Ectodermal cell (in vitro differentiated cells): ENCODE measurements around the gene CCDC149.

Source experiments
- H3K27ac ChIP-seq: 2 replicates; pipeline ENCODE4 v1.7.0; 2013; ENCODE audit warnings: mild to moderate bottlenecking, low read depth, low read length; ENCODE audit not compliant: insufficient read depth, poor library complexity, severe bottlenecking
- H3K27me3 ChIP-seq: 2 replicates; pipeline ENCODE4 v1.7.0; 2013; ENCODE audit warnings: mild to moderate bottlenecking, low read length; ENCODE audit not compliant: insufficient read depth, control insufficient read depth, poor library complexity, severe bottlenecking
- H3K36me3 ChIP-seq: one replicate; pipeline ENCODE4 v1.7.0; 2013; ENCODE audit warnings: low read length; ENCODE audit not compliant: control insufficient read depth, insufficient read depth
- H3K4me1 ChIP-seq: one replicate; pipeline ENCODE4 v1.7.0; 2013; ENCODE audit warnings: low read length; ENCODE audit not compliant: control insufficient read depth, insufficient read depth
- H3K4me3 ChIP-seq: 2 replicates; pipeline ENCODE4 v1.7.0; 2013; ENCODE audit warnings: low read depth, low read length, control low read depth; ENCODE audit not compliant: insufficient read depth
- H3K9me3 ChIP-seq: 2 replicates; pipeline ENCODE4 v1.7.0; 2013; ENCODE audit warnings: mild to moderate bottlenecking, low read length, moderate library complexity; ENCODE audit not compliant: control insufficient read depth
- WGBS, 2 experiments: methylation state at CpG; one replicate each; pipeline ENCODE4 v1.1.7; 2013; ENCODE audit warnings: missing lambda C conversion rate in 2 of 2; 5-methylcytosine and 5-hydroxymethylcytosine counted together

Gene CCDC149

DNA sequence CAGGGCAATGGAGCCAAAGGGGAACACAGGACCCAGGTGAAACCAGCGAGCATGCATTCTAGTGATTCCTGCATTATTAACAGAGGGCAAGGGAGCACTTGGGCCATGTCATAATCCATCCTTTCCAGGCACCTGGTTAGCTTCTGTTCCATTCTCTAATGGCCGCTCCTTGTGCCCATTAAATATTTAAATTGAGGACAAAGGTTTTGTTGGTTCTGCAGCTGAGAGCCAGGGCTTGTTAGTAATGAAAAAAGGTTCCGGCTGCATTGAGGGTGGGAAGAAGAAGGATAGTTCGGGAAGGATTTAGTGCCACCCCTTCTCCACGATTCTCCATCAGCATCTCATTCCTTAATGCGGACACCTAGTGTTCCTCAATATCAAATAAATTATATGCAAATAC is 103.9 kb downstream of the CCDC149 start:
- no peak overlapping the region for H3K4me3 ChIP-seq
- H3K27me3 ChIP-seq, result no peaks in the 10 kb centered on the region
- no peak overlapping the region for H3K27ac ChIP-seq
- 93 to 94% methylated on average over 5 to 6 of the region's 6 CpGs for WGBS, 2 experiments
- H3K4me1 ChIP-seq, result no peaks in the 10 kb centered on the region
- H3K9me3 ChIP-seq, result no peaks in the 10 kb centered on the region
- H3K36me3 ChIP-seq, result no peaks in the 10 kb centered on the region

DNA sequence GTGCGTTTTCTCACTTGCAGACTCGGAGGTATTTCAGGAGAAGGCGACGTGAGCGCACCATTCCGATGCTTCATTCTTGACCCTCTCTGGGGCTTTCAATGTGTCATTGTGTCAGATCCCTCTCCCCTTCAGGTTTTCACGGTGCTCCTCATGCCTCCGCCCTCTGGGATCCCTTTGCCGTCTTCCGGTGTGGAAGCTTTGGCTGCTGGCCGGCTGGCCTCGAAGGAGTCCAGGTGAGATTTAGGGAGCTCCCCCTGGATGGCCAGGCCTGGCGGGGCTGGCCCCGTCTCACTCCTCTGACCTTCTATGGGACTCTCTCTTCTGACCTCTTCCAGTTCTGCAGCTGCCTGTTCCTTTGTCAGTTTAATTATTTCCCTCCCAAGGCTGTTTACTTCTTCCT is 104.6 kb downstream of the CCDC149 start:
- no peaks in the 10 kb centered on the region for H3K27me3 ChIP-seq
- no peaks in the 10 kb centered on the region for H3K36me3 ChIP-seq
- 89 to 92% methylated on average over 14 of the region's 14 CpGs for WGBS, 2 experiments

DNA sequence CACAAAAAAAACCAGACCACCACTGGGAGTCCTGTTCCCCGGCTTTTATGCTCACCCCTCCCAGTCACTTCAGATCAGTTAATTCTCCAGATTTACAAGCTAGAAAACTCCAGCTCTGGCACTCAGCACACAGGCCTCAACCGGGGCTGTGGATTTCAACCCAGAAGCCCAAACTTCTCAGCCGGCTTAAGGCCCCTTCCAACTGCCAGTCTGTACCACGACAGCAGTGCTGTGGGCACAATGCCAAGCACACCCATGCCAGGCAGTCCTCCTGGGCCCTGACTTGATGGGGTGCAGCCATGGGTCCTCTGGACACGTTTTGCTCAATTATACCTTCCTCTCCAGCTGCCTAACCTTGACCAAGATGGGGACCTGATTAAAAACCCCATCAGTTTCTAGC is 105.2 kb downstream of the CCDC149 start:
- Histone ChIP-seq H3K4me3 (no peak overlapping the region), H3K9me3 (no peaks in the 10 kb centered on the region), H3K27ac (no peak overlapping the region), H3K27me3 (no peaks in the 10 kb centered on the region), H3K4me1 (no peaks in the 10 kb centered on the region), H3K36me3 (no peaks in the 10 kb centered on the region)
- WGBS, 2 experiments, result 93 to 95% methylated on average over 5 of the region's 5 CpGs

More for the DNA sequence above, 104.6 kb downstream of the CCDC149 start:
- no peaks in the 10 kb centered on the region for H3K9me3 ChIP-seq
- H3K4me3 ChIP-seq, result no peak overlapping the region
- no peaks in the 10 kb centered on the region for H3K4me1 ChIP-seq
- no peak overlapping the region for H3K27ac ChIP-seq

DNA sequence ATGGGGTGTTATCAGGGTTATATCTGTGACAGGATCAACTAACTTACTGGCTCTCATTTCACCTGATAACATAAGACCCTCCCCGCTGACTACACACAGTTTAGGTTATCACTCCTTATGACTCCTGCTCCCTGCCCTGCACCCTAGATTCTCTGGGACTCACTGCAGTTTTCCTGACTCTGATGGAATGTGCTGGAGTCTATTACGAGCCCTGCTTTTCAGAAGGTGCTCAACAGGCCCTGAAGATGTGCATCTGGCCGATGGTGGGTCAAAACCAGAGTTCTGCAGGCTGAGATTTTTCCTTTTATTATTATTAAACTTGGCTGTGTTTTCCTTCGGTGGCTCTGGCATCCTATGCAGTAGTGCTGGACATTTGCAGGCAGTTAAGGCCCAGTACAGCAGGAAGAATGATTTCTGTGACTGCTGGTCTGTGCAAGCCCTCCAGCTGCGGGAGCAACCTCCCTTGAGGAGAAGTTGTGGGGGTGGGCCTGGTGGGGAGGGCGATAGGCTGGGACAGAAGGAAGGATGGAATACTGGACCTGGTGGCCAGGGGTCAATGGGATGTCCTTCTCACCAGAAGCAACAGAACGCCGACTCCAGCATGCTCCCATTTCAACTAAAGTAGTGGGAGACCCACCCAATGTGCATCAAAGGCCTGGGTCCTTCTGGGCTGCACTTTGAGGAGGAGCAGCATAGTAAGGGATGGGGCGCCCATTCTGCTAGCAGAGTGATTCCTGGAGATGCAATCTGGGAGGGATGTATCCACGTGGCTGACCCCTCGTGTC is 106.4 kb downstream of the CCDC149 start:
- Histone ChIP-seq H3K27ac (no peak overlapping the region), H3K36me3 (no peaks in the 10 kb centered on the region), H3K27me3 (peaks cover 5% of the 10 kb centered on the region), H3K4me3 (no peak overlapping the region), H3K4me1 (no peaks in the 10 kb centered on the region), H3K9me3 (no peaks in the 10 kb centered on the region)
- WGBS, 2 experiments, result 95% methylated on average over 11 of the region's 11 CpGs

- Histone ChIP-seq H3K4me3 (no peak overlapping the region), H3K27ac (no peak overlapping the region), H3K9me3 (no peaks in the 10 kb centered on the region), H3K27me3 (peaks cover 13% of the 10 kb centered on the region), H3K4me1 (no peaks in the 10 kb centered on the region), H3K36me3 (no peaks in the 10 kb centered on the region)
- 88 to 90% methylated on average over 6 of the region's 6 CpGs for WGBS, 2 experiments
These were observed 107.3 kb downstream of the CCDC149 start for GRCh38 chr4:24805566-24805965.

GRCh38 chr4:24805067-24805466 is 107.8 kb downstream of the CCDC149 start:
- WGBS, 2 experiments, result 93% methylated on average over 5 of the region's 5 CpGs

GRCh38 chr4:24802648-24803047 is 110.2 kb downstream of the CCDC149 start:
- Histone ChIP-seq H3K9me3 (no peaks in the 10 kb centered on the region), H3K4me3 (no peak overlapping the region), H3K4me1 (no peaks in the 10 kb centered on the region), H3K27ac (no peak overlapping the region), H3K36me3 (no peaks in the 10 kb centered on the region), H3K27me3 (peaks cover 42% of the 10 kb centered on the region)
- 92 to 93% methylated on average over 6 of the region's 6 CpGs for WGBS, 2 experiments

More at GRCh38 chr4:24805067-24805466, 107.8 kb downstream of the CCDC149 start:
- Histone ChIP-seq H3K27ac (no peak overlapping the region), H3K36me3 (no peaks in the 10 kb centered on the region), H3K27me3 (peaks cover 18% of the 10 kb centered on the region), H3K4me3 (no peak overlapping the region), H3K4me1 (no peaks in the 10 kb centered on the region), H3K9me3 (no peaks in the 10 kb centered on the region)

GRCh38 chr4:24801136-24801855 is 111.5 kb downstream of the CCDC149 start:
- WGBS, 2 experiments, result 83 to 87% methylated on average over 10 of the region's 10 CpGs
- H3K4me1 ChIP-seq, result no peaks in the 10 kb centered on the region
- no peak overlapping the region for H3K4me3 ChIP-seq
- H3K9me3 ChIP-seq, result no peaks in the 10 kb centered on the region
- H3K36me3 ChIP-seq, result no peaks in the 10 kb centered on the region
- H3K27ac ChIP-seq, result no peak overlapping the region
- peaks cover 56% of the 10 kb centered on the region for H3K27me3 ChIP-seq

- no peak overlapping the region for H3K27ac ChIP-seq
- no peaks in the 10 kb centered on the region for H3K4me1 ChIP-seq
- peak overlapping the region; percentile 31 for H3K4me3 ChIP-seq
- WGBS, 2 experiments, result 2% methylated on average over 25 of the region's 25 CpGs
- peaks cover 63% of the 10 kb centered on the region for H3K27me3 ChIP-seq
- H3K9me3 ChIP-seq, result no peaks in the 10 kb centered on the region
- H3K36me3 ChIP-seq, result no peaks in the 10 kb centered on the region
These were observed 112.4 kb downstream of the CCDC149 start for GRCh38 chr4:24800325-24800895.
